Measurements from ENCODE around the gene SRSF11.

DNA sequence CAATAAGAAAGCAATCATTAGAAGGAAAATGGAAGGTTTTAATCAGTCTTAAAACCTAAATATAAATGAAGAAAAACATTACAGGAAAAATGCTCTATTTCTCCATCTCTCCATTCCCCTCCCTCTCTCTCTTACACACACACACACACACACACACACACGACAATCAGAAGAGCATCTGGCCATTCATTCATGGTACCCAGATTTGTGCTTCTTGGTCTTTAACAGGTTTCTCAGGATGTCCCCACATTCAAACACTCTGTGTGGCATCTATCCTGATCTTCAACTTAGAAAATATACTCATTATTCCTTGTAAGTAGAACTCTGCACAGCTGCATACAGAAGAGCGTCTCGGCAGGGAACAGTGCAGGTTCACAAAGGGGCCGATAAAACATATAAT lies 16.6 kb upstream of the SRSF11 start:
- TF ChIP-seq TAF1 (IDR thresholded peaks at IDR 0.05; ENCODE audit: borderline replicate concordance, insufficient read depth, low read length) (no peak), SIN3A (IDR thresholded peaks at IDR 0.05; ENCODE audit: borderline replicate concordance, insufficient read depth, low read length) (no peak), POLR2AphosphoS5 (IDR thresholded peaks at IDR 0.05; ENCODE audit: low read depth, low read length) (no peak), FOXP2 (optimal IDR thresholded peaks at IDR 0.05; ENCODE audit: borderline replicate concordance, extremely low read depth, extremely low read length, insufficient read depth) (no peak)
- TF ChIP-seq, protein P1, sequence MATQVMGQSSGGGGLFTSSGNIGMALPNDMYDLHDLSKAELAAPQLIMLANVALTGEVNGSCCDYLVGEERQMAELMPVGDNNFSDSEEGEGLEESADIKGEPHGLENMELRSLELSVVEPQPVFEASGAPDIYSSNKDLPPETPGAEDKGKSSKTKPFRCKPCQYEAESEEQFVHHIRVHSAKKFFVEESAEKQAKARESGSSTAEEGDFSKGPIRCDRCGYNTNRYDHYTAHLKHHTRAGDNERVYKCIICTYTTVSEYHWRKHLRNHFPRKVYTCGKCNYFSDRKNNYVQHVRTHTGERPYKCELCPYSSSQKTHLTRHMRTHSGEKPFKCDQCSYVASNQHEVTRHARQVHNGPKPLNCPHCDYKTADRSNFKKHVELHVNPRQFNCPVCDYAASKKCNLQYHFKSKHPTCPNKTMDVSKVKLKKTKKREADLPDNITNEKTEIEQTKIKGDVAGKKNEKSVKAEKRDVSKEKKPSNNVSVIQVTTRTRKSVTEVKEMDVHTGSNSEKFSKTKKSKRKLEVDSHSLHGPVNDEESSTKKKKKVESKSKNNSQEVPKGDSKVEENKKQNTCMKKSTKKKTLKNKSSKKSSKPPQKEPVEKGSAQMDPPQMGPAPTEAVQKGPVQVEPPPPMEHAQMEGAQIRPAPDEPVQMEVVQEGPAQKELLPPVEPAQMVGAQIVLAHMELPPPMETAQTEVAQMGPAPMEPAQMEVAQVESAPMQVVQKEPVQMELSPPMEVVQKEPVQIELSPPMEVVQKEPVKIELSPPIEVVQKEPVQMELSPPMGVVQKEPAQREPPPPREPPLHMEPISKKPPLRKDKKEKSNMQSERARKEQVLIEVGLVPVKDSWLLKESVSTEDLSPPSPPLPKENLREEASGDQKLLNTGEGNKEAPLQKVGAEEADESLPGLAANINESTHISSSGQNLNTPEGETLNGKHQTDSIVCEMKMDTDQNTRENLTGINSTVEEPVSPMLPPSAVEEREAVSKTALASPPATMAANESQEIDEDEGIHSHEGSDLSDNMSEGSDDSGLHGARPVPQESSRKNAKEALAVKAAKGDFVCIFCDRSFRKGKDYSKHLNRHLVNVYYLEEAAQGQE (IDR thresholded peaks at IDR 0.05; ENCODE audit: insufficient read depth in 1 of 2, low read depth in 2 of 2, low read length in 2 of 2): no peak
